Ovary (tissue), 10 donors: ENCODE measurements around the gene OR5B17. TPM values are rescaled to one million over a fixed set of nuclear protein-coding genes. Genes with fewer than 3 reads are reported as not detected.
"Not testable (repeated sequence)": the region's sequence is repeated elsewhere in the genome, so short reads cannot be mapped to it uniquely, and the experiment has no call there.

Experiments
- DNase-seq, 5 donors: peaks; one replicate each; pipeline ENCODE4 v3.0.0-alpha.2; 2019 to 2020
- H3K27ac ChIP-seq, 2 donors: fragments of 200-600 bp; one replicate each; pipeline versions ENCODE4 v1.5.1 to v1.8.0; 2019 to 2022
- H3K27me3 ChIP-seq: fragments of 200-600 bp; one replicate; pipeline ENCODE4 v1.8.0; 2022
- H3K36me3 ChIP-seq: fragments of 200-600 bp; sonication (generic); one replicate; pipeline ENCODE4 v1.5.1; 2019
- H3K4me1 ChIP-seq: one replicate; pipeline ENCODE4 v1.8.1; 2013; ENCODE audit warnings: mild to moderate bottlenecking, moderate library complexity; ENCODE audit not compliant: insufficient read depth
- H3K4me3 ChIP-seq: fragments of 200-600 bp; sonication (generic); one replicate; pipeline ENCODE4 v1.5.1; 2017
- H3K9me3 ChIP-seq, 2 donors: fragments of 200-600 bp in 1 of 2; sonication (generic) in 1 of 2; one replicate each; pipeline versions ENCODE4 v1.5.1 to v1.8.1; 2013 to 2019; ENCODE audit warnings: mild to moderate bottlenecking in 1 of 2, moderate library complexity in 1 of 2
- EP300 ChIP-seq: sonication (generic); formaldehyde crosslinking; IDR thresholded peaks from one replicate; pipeline ENCODE4 v1.6.1; 2017; ENCODE audit warnings: antibody characterized with exemption
- POLR2A ChIP-seq: fragments of 450-650 bp; IDR thresholded peaks from one replicate; pipeline ENCODE4 v1.6.1; 2017; ENCODE audit warnings: antibody characterized with exemption, mild to moderate bottlenecking, moderate library complexity
- WGBS, 3 donors: extraction: QIAGEN DNeasy Blood & Tissue Kit in 1 of 3; methylation state at CpG; one replicate each; pipeline versions ENCODE4 v1.1.5 to v1.1.7; 2013 to 2017; 5-methylcytosine and 5-hydroxymethylcytosine counted together
- intact Hi-C, 4 donors: fragments of 100-400 bp; cut with DNase I; formaldehyde crosslinking; loops; one replicate each; pipeline versions ENCODE4 v1.11.0 to v1.15.1; 2022 to 2023
- long read RNA-seq, 3 donors: library from polyadenylated mRNA in 2 of 3; unstranded in 2 of 3; transcript quantifications; one replicate each; pipeline ENCODE4 v2.0.0 and lab custom pipeline, GENCODE V29; 2021 to 2026
- polyA plus RNA-seq, 2 donors: library from polyadenylated mRNA; stranded (reverse); fragments of 200-250 nt in 1 of 2; fragments of 350-450 nt in 1 of 2; fragmentation: Illumina TruSeq in 1 of 2; extraction: RNeasy Lipid Tissue Mini Kit (QIAGEN cat#74804) in 1 of 2; gene quantifications; one replicate each; pipeline ENCODE4 v1.2.3, GENCODE V29; 2013 to 2014
- total RNA-seq, 7 donors: library from RNA; depleted of rRNA in 2 of 7; stranded (reverse); fragments of >200 nt in 2 of 7; fragmentation: NEBNext Ultra II Directional in 3 of 7; extraction: Animal tissue kit (Norgen Biotek cat#: 25700) in 3 of 7; gene quantifications; one replicate each; pipeline versions ENCODE4 v1.1.0 to v1.2.4, GENCODE V29; 2016 to 2023
- TF ChIP-seq, protein P1 (sequence below), 3 donors: fragments of 450-650 bp in 2 of 3; fragments of 200-600 bp in 1 of 3; IDR thresholded peaks; one replicate each; pipeline versions ENCODE4 v1.5.1 to v1.8.0; 2016 to 2022; ENCODE audit warnings: antibody characterized with exemption in 3 of 3, mild to moderate bottlenecking in 1 of 3
- donor health status: DM: no; HTN: no; CAD: no; lungs with moderate emphysema.
- donor health status: DM: no; HTN: no; CAD: no.
- donor health status: Bipolar disorder and iron deficiency.
- donor health status: DM: yes; HTN: yes; CAD: no.
- donor health status: DM: no; HTN: no; CAD: no.
- donor health status: DM: yes; HTN: yes; CAD: no.

The OR5B17 gene
- total RNA-seq (not detected), polyA plus RNA-seq (not detected)
- long read RNA-seq, donor 1 = 0 reads
- long read RNA-seq, donor 2 = 0 reads
- long read RNA-seq, donor 3 = 0 reads

DNA sequence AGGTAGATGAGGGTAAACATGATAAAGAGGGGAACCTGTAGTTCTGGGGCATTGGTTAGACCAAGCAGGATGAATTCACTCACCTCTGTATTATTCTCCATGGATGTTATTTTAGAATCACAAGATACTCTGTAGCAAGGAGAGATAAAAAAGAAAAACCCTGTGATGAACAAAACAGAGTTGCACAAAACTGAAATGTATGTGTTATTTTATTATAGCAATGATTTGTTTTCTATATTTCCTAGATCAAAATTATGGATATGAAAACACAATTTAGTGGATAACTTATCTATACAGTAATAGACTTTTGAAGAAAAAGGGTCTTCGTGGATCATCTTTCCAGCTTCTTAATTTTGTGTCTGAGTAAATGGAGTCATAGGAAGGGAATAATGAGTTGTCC lies at the start of gene OR5B17:
TSS of gene OR5B17 (minus strand) at position 101 of the 400 bp plus-strand sequence. CDS start at position 101, 0 bp downstream.
- 38 to 48% (median 45%) methylated on average over 1 of the region's 1 CpG for WGBS, 3 donors
- no peak for DNase-seq
- TF ChIP-seq POLR2A (no peak), EP300 (no peak)
- TF ChIP-seq, protein P1, sequence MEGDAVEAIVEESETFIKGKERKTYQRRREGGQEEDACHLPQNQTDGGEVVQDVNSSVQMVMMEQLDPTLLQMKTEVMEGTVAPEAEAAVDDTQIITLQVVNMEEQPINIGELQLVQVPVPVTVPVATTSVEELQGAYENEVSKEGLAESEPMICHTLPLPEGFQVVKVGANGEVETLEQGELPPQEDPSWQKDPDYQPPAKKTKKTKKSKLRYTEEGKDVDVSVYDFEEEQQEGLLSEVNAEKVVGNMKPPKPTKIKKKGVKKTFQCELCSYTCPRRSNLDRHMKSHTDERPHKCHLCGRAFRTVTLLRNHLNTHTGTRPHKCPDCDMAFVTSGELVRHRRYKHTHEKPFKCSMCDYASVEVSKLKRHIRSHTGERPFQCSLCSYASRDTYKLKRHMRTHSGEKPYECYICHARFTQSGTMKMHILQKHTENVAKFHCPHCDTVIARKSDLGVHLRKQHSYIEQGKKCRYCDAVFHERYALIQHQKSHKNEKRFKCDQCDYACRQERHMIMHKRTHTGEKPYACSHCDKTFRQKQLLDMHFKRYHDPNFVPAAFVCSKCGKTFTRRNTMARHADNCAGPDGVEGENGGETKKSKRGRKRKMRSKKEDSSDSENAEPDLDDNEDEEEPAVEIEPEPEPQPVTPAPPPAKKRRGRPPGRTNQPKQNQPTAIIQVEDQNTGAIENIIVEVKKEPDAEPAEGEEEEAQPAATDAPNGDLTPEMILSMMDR (IDR thresholded peaks at IDR 0.05) = no peak
- H3K4me3 ChIP-seq = no peak within 1 kb of the TSS
- no peaks in the 10 kb centered on the region for H3K4me1 ChIP-seq
- H3K27ac ChIP-seq = no peak within 1 kb of the TSS
- H3K9me3 ChIP-seq = no peaks in the 10 kb centered on the region
- no peaks in the 10 kb centered on the region for H3K27me3 ChIP-seq
- H3K36me3 ChIP-seq = no peaks in the 10 kb centered on the region
- intact Hi-C loops = loop anchor here in 1 of 4 donors (10.0 kb wide), 1 partner anchor 1694 kb away; the partner anchor contains the start of gene OR5AR1

DNA sequence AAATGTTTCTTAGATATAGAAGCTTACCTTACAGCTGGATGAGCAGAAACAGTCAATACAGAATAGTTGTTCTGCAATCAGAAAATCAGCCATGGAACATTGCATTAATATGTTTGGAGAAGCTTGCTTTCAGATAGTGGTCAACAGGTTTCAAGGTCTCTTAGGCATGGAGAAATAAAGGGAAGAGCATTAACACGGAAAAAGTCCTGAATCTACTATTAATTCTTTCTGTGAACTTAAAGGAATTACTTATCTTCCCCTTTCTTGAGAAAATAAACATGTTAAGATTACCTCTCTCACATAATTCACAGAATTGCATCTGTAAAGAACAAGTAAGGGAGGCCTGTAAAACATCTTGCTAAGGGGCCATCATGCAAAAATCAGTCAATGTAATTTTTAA lies 47.9 kb upstream of the OR5B17 start, which contains the start of gene OR5B3:
TSS of gene OR5B3 (minus strand) at position 101 of the 400 bp plus-strand sequence. CDS start 3,465 bp downstream, outside the sequence.
- H3K4me3 ChIP-seq = no peak within 1 kb of the TSS
- intact Hi-C loops = no loop called here
- no peak within 1 kb of the TSS for H3K27ac ChIP-seq
- no peaks in the 10 kb centered on the region for H3K4me1 ChIP-seq
- no peak for DNase-seq
- H3K36me3 ChIP-seq = no peaks in the 10 kb centered on the region
- TF ChIP-seq POLR2A (no peak), EP300 (no peak)
- TF ChIP-seq, protein P1 (IDR thresholded peaks at IDR 0.05) = no peak
- WGBS, 3 donors = 44 to 63% (median 49%) methylated on average over 1 of the region's 1 CpG
- no peaks in the 10 kb centered on the region for H3K27me3 ChIP-seq
- H3K9me3 ChIP-seq = no peaks in the 10 kb centered on the region

DNA sequence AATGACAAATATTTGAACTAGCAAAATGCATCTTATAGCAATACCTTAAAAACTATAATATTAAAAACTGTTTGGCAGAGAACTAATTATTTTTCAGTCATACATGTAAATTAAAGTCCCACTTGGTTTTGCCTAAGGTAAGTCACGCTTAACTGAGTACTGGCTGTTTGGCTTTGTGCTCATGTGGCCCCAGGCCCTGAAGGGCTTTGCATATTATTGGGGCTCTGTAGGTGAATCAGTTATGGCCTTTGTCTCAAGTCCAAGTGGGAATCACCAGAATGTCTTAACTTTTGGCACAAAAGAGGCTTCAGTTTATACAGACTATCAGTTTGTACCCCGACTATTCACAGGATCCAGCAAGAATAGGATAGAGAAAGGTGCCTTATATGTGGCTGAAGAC lies 40.8 kb upstream of the OR5B17 start:
- intact Hi-C loops, H3K4me1 ChIP-seq, DNase-seq, H3K9me3 ChIP-seq, H3K27ac ChIP-seq, H3K27me3 ChIP-seq, H3K4me3 ChIP-seq, H3K36me3 ChIP-seq: not testable (repeated sequence)
- WGBS, 3 donors = 71 to 79% (median 75%) methylated on average over 1 to 2 of the region's 2 CpGs

DNA sequence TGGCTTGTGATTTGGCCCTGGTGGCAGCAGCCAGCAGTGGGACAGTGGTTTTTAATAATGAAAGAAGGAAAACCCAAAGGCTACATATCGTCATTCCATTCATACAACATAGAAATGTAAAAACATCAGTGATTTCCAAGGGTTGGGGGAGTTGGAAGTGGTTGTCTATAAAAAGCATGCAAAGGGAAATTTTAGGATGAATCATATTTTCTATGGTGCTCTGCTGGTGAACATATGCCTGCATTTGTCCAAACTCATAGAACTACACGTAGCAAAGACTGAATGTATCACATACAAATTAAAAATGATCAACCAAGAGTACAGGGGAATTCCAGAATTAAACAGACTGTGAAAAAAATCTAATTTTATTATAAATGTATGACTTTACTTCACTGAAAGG lies 36.7 kb upstream of the OR5B17 start:
- Histone ChIP-seq H3K4me1 (no peaks in the 10 kb centered on the region), H3K27me3 (no peaks in the 10 kb centered on the region), H3K27ac (no peak overlapping the region), H3K4me3 (no peak overlapping the region), H3K36me3 (no peaks in the 10 kb centered on the region), H3K9me3 (peaks cover 0 to 3% of the 10 kb centered on the region in 2 donors)
- intact Hi-C loops = no loop called here
- no peak for TF ChIP-seq EP300
- no peak for TF ChIP-seq POLR2A
- TF ChIP-seq, protein P1 (IDR thresholded peaks at IDR 0.05) = no peak
- no peak for DNase-seq
- 62 to 75% (median 71%) methylated on average over 2 of the region's 2 CpGs for WGBS, 3 donors

DNA sequence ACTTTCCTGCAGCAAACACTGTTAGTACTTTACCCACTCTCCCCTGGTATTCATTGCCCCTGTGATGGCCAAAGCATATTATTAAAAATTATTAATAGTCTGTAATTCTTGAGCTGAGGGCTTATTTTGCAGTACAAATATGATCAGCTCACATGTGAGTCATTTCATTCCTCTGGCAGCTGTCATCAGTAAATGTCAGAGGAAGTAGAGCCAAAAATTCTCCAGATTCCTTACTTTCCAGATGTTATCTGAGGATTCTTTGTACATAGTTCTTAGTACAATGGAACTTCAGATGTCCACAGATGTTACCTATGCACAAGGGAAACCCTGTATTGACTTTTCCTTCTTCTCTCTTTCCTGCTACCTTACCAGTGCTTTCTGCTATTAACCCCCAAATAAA lies 35.3 kb upstream of the OR5B17 start:
- Histone ChIP-seq H3K27me3 (no peaks in the 10 kb centered on the region), H3K27ac (no peak overlapping the region), H3K4me1 (no peaks in the 10 kb centered on the region), H3K9me3 (peaks cover 0 to 3% of the 10 kb centered on the region in 2 donors), H3K36me3 (no peaks in the 10 kb centered on the region), H3K4me3 (no peak overlapping the region)
- TF ChIP-seq, protein P1 (IDR thresholded peaks at IDR 0.05) = no peak
- intact Hi-C loops = loop anchor here in 1 of 4 donors (5.0 kb wide), 1 partner anchor 1678 kb away; no protein-coding TSS in a partner anchor
- DNase-seq = no peak
